ENCODE results near the gene PPP1R9B.

Gene PPP1R9B

GRCh38 chr17:50110591-50111349, 39.7 kb downstream of the PPP1R9B start:
- Histone ChIP-seq H3K9ac (ENCODE audit: low read length in 5 of 5) (peak overlapping the region in 2 of 5 donors; percentile 27 to 64), H3K4me1 (ENCODE audit: control insufficient read depth in 5 of 5, insufficient read depth in 5 of 5, low read length in 5 of 5) (peaks cover 11 to 41% (median 30%) of the 10 kb centered on the region in 5 donors), H3K27ac (ENCODE audit: low read depth, low read length) (peak overlapping the region; percentile 70), H3K27me3 (ENCODE audit: control insufficient read depth in 5 of 5, insufficient read depth in 4 of 5, low read length in 5 of 5) (peaks cover 0 to 1% (median 0%) of the 10 kb centered on the region in 5 donors), H3K4me3 (ENCODE audit: low read depth in 1 of 5, low read length in 5 of 5) (no peak overlapping the region), H3K36me3 (ENCODE audit: control insufficient read depth in 5 of 5, insufficient read depth in 5 of 5, low read length in 5 of 5) (peaks cover 0 to 55% (median 50%) of the 10 kb centered on the region in 5 donors), H3K9me3 (ENCODE audit: control insufficient read depth in 5 of 5, low read length in 5 of 5) (no peaks in the 10 kb centered on the region)

DNA sequence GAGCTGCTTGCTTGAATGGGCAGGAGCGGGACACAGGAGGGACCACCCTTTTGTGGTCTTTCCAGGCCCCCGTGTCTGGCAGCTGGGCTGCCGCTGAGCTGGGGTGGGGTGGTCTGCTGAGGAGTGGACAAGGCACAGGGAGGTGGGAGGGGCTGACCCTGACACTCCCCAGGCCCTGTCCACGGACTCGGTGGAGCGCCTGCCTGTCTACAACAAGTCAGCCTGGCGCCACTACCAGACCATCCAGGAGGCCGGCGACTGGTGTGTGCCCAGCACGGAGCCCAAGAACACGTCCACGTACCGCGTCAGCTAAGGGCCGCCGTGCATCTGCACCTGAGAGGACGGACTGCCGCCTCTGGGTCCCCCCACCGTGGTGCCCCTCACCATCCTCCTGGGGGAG, 40.7 kb downstream of the PPP1R9B start:
- Histone ChIP-seq H3K4me1 (ENCODE audit: control insufficient read depth in 5 of 5, insufficient read depth in 5 of 5, low read length in 5 of 5) (peaks cover 11 to 38% (median 29%) of the 10 kb centered on the region in 5 donors), H3K4me3 (ENCODE audit: low read depth in 1 of 5, low read length in 5 of 5) (no peak overlapping the region), H3K9me3 (ENCODE audit: control insufficient read depth in 5 of 5, low read length in 5 of 5) (no peaks in the 10 kb centered on the region), H3K9ac (ENCODE audit: low read length in 5 of 5) (no peak overlapping the region), H3K27me3 (ENCODE audit: control insufficient read depth in 5 of 5, insufficient read depth in 4 of 5, low read length in 5 of 5) (no peaks in the 10 kb centered on the region), H3K36me3 (ENCODE audit: control insufficient read depth in 5 of 5, insufficient read depth in 5 of 5, low read length in 5 of 5) (peaks cover 0 to 63% (median 59%) of the 10 kb centered on the region in 5 donors), H3K27ac (ENCODE audit: low read depth, low read length) (no peak overlapping the region)

- Histone ChIP-seq H3K9me3 (ENCODE audit: control insufficient read depth in 5 of 5, low read length in 5 of 5) (no peaks in the 10 kb centered on the region), H3K36me3 (ENCODE audit: control insufficient read depth in 5 of 5, insufficient read depth in 5 of 5, low read length in 5 of 5) (peaks cover 0 to 66% (median 62%) of the 10 kb centered on the region in 5 donors), H3K27me3 (ENCODE audit: control insufficient read depth in 5 of 5, insufficient read depth in 4 of 5, low read length in 5 of 5) (no peaks in the 10 kb centered on the region), H3K27ac (ENCODE audit: low read depth, low read length) (no peak overlapping the region), H3K9ac (ENCODE audit: low read length in 5 of 5) (no peak overlapping the region), H3K4me3 (ENCODE audit: low read depth in 1 of 5, low read length in 5 of 5) (no peak overlapping the region), H3K4me1 (ENCODE audit: control insufficient read depth in 5 of 5, insufficient read depth in 5 of 5, low read length in 5 of 5) (peaks cover 11 to 33% (median 29%) of the 10 kb centered on the region in 5 donors)
These were observed 41.3 kb downstream of the PPP1R9B start for GRCh38 chr17:50109207-50109606.

GRCh38 chr17:50108556-50108955, 41.9 kb downstream of the PPP1R9B start:
- H3K4me1 ChIP-seq (ENCODE audit: control insufficient read depth in 5 of 5, insufficient read depth in 5 of 5, low read length in 5 of 5), result peaks cover 11 to 33% (median 32%) of the 10 kb centered on the region in 5 donors
- H3K27me3 ChIP-seq (ENCODE audit: control insufficient read depth in 5 of 5, insufficient read depth in 4 of 5, low read length in 5 of 5), result no peaks in the 10 kb centered on the region
- H3K36me3 ChIP-seq (ENCODE audit: control insufficient read depth in 5 of 5, insufficient read depth in 5 of 5, low read length in 5 of 5), result peaks cover 0 to 72% (median 64%) of the 10 kb centered on the region in 5 donors
- no peak overlapping the region for H3K9ac ChIP-seq (ENCODE audit: low read length in 5 of 5)
- no peaks in the 10 kb centered on the region for H3K9me3 ChIP-seq (ENCODE audit: control insufficient read depth in 5 of 5, low read length in 5 of 5)
- no peak overlapping the region for H3K27ac ChIP-seq (ENCODE audit: low read depth, low read length)
- H3K4me3 ChIP-seq (ENCODE audit: low read depth in 1 of 5, low read length in 5 of 5), result no peak overlapping the region

DNA sequence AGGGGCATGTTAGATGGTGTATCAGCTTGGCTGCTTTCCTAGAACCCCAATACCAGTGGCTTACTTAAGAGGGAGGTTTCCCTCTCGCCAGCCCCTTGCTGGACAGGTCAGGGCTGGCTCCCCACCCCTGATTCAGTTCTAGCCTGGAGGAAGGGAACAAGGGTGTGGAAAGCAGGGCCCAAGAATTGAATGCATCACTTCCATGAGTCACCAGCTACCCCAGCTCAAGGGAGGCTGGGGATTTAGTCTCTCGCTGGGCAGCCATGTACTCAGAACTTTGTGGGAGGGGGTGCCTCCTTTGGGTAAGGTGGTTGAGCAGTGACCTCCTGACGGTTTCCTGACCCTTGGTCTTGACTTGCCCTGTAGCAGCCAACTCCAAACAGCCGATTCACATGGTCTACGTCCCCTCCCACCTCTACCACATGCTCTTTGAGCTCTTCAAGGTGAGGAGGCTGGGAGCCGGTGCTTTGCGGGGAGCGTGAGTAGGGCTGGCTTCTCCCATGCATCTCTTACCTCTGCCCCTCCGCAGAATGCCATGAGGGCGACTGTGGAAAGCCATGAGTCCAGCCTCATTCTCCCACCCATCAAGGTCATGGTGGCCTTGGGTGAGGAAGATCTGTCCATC, 42.6 kb downstream of the PPP1R9B start:
- Histone ChIP-seq H3K27ac (ENCODE audit: low read depth, low read length) (no peak overlapping the region), H3K9ac (ENCODE audit: low read length in 5 of 5) (peak overlapping the region in 1 of 5 donors; percentile 19), H3K36me3 (ENCODE audit: control insufficient read depth in 5 of 5, insufficient read depth in 5 of 5, low read length in 5 of 5) (peaks cover 0 to 75% (median 65%) of the 10 kb centered on the region in 5 donors), H3K9me3 (ENCODE audit: control insufficient read depth in 5 of 5, low read length in 5 of 5) (no peaks in the 10 kb centered on the region), H3K4me1 (ENCODE audit: control insufficient read depth in 5 of 5, insufficient read depth in 5 of 5, low read length in 5 of 5) (peaks cover 11 to 33% (median 32%) of the 10 kb centered on the region in 5 donors), H3K4me3 (ENCODE audit: low read depth in 1 of 5, low read length in 5 of 5) (no peak overlapping the region), H3K27me3 (ENCODE audit: control insufficient read depth in 5 of 5, insufficient read depth in 4 of 5, low read length in 5 of 5) (no peaks in the 10 kb centered on the region)

DNA sequence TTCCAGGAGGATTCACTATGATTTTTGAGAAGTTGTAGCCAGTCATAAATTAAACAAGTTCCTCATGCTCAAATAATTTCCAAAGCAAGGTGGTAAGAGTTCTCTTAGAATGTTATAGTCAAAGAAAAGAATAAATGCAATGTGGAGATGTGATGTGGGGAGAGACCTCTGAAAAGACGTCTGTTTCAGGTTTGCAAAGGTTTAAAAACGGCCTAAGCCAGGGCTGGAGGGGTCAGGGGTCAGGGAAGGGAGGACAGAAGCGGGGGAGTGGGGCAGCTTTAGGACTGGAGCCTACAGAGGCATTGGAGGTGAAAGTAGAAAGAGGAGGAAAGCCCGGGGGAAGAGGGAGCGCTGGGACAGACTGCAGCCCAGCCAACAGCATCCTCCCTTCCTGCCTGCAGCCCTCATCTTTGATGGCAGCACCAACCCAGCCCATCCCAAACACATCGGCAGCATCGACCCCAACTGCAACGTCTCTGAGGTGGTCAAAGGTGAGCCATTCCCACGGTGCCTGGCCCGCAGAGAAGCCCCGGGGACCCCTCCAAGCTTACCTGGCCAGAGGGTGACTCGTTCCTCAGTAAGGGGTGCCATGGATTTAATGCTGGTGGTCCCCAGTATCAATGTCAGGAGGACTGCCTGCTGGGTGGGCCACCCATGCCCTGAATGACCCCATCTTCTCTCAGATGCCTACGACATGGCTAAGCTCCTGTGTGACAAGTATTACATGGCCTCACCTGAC, 43.9 kb downstream of the PPP1R9B start:
- Histone ChIP-seq H3K36me3 (ENCODE audit: control insufficient read depth in 5 of 5, insufficient read depth in 5 of 5, low read length in 5 of 5) (peaks cover 0 to 77% (median 65%) of the 10 kb centered on the region in 5 donors), H3K9me3 (ENCODE audit: control insufficient read depth in 5 of 5, low read length in 5 of 5) (no peaks in the 10 kb centered on the region), H3K9ac (ENCODE audit: low read length in 5 of 5) (no peak overlapping the region), H3K4me1 (ENCODE audit: control insufficient read depth in 5 of 5, insufficient read depth in 5 of 5, low read length in 5 of 5) (peaks cover 8 to 33% (median 32%) of the 10 kb centered on the region in 5 donors), H3K27ac (ENCODE audit: low read depth, low read length) (no peak overlapping the region), H3K4me3 (ENCODE audit: low read depth in 1 of 5, low read length in 5 of 5) (no peak overlapping the region), H3K27me3 (ENCODE audit: control insufficient read depth in 5 of 5, insufficient read depth in 4 of 5, low read length in 5 of 5) (no peaks in the 10 kb centered on the region)

GRCh38 chr17:50105811-50106210, 44.7 kb downstream of the PPP1R9B start:
- H3K27me3 ChIP-seq (ENCODE audit: control insufficient read depth in 5 of 5, insufficient read depth in 4 of 5, low read length in 5 of 5), result no peaks in the 10 kb centered on the region
- no peak overlapping the region for H3K4me3 ChIP-seq (ENCODE audit: low read depth in 1 of 5, low read length in 5 of 5)
- H3K36me3 ChIP-seq (ENCODE audit: control insufficient read depth in 5 of 5, insufficient read depth in 5 of 5, low read length in 5 of 5), result peaks cover 0 to 79% (median 63%) of the 10 kb centered on the region in 5 donors
- H3K27ac ChIP-seq (ENCODE audit: low read depth, low read length), result no peak overlapping the region
- H3K9me3 ChIP-seq (ENCODE audit: control insufficient read depth in 5 of 5, low read length in 5 of 5), result no peaks in the 10 kb centered on the region
- H3K9ac ChIP-seq (ENCODE audit: low read length in 5 of 5), result no peak overlapping the region
- H3K4me1 ChIP-seq (ENCODE audit: control insufficient read depth in 5 of 5, insufficient read depth in 5 of 5, low read length in 5 of 5), result peaks cover 4 to 33% (median 32%) of the 10 kb centered on the region in 5 donors

- no peaks in the 10 kb centered on the region for H3K27me3 ChIP-seq (ENCODE audit: control insufficient read depth in 5 of 5, insufficient read depth in 4 of 5, low read length in 5 of 5)
- no peak overlapping the region for H3K9ac ChIP-seq (ENCODE audit: low read length in 5 of 5)
- peaks cover 0 to 76% (median 58%) of the 10 kb centered on the region in 5 donors for H3K36me3 ChIP-seq (ENCODE audit: control insufficient read depth in 5 of 5, insufficient read depth in 5 of 5, low read length in 5 of 5)
- no peak overlapping the region for H3K4me3 ChIP-seq (ENCODE audit: low read depth in 1 of 5, low read length in 5 of 5)
- H3K4me1 ChIP-seq (ENCODE audit: control insufficient read depth in 5 of 5, insufficient read depth in 5 of 5, low read length in 5 of 5), result peaks cover 9 to 50% (median 47%) of the 10 kb centered on the region in 5 donors
- no peaks in the 10 kb centered on the region for H3K9me3 ChIP-seq (ENCODE audit: control insufficient read depth in 5 of 5, low read length in 5 of 5)
- no peak overlapping the region for H3K27ac ChIP-seq (ENCODE audit: low read depth, low read length)
These were observed 46.5 kb downstream of the PPP1R9B start for GRCh38 chr17:50103941-50104340.

DNA sequence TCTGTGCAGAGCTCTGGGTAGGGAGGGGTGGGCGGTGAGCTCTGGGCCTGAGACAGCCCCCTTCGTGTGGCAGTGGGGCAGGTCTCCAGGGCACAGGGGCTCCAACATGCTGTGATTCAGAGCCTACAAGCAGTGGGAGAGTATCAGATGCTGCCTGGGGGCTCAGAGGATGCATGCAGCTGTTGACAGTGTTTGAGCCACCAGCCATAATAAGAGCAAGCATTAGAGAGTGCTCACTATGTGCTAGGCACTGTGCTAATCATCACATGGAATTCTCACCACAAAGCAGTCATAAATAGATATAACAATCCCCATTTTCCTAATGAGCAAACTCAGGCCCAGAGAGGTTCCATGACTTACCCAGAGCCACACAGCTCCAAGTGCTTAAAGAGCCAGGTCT, 47.2 kb downstream of the PPP1R9B start:
- Histone ChIP-seq H3K9me3 (ENCODE audit: control insufficient read depth in 5 of 5, low read length in 5 of 5) (no peaks in the 10 kb centered on the region), H3K4me3 (ENCODE audit: low read depth in 1 of 5, low read length in 5 of 5) (no peak overlapping the region), H3K27ac (ENCODE audit: low read depth, low read length) (peak overlapping the region; percentile 3), H3K4me1 (ENCODE audit: control insufficient read depth in 5 of 5, insufficient read depth in 5 of 5, low read length in 5 of 5) (peaks cover 13 to 57% (median 54%) of the 10 kb centered on the region in 5 donors), H3K27me3 (ENCODE audit: control insufficient read depth in 5 of 5, insufficient read depth in 4 of 5, low read length in 5 of 5) (no peaks in the 10 kb centered on the region), H3K9ac (ENCODE audit: low read length in 5 of 5) (peak overlapping the region in 2 of 5 donors; percentile 27 to 38), H3K36me3 (ENCODE audit: control insufficient read depth in 5 of 5, insufficient read depth in 5 of 5, low read length in 5 of 5) (peaks cover 0 to 76% (median 58%) of the 10 kb centered on the region in 5 donors)

Data from subcutaneous abdominal adipose tissue (tissue), 5 donors.